B cell (primary cell): ENCODE data around the gene SLC35E2B. TPM values are rescaled to one million over a fixed set of nuclear protein-coding genes. Genes with fewer than 3 reads are reported as not detected.
"Not testable (repeated sequence)": the region's sequence is repeated elsewhere in the genome, so short reads cannot be mapped to it uniquely, and the experiment has no call there.

Source experiments
- ATAC-seq: fragments of 200-7000 bp; cut with Tn5 transposase; one replicate; pipeline ENCODE4 v1.10.0; 2021; ENCODE audit warnings: low read depth, mild to moderate bottlenecking, moderate number of reproducible peaks, moderate library complexity
- CTCF ChIA-PET: fragments of 350-600 bp; sonication (Branson Sonifier 250); formaldehyde crosslinking; loops from one replicate; lab custom pipeline; 2021; ENCODE audit warnings: antibody characterized with exemption, inconsistent platforms; lab: Charles Lee
- POLR2A ChIA-PET: fragments of 350-600 bp; sonication (Branson Sonifier 250); formaldehyde crosslinking; loops from one replicate; lab custom pipeline; 2021; ENCODE audit warnings: antibody characterized with exemption; lab: Charles Lee
- DNase-seq: peaks from one replicate; pipeline ENCODE4 v3.0.0; 2013
- H2AFZ ChIP-seq: 2 replicates; pipeline ENCODE4 v1.6.1; 2012; ENCODE audit warnings: mild to moderate bottlenecking, low read depth, low read length; ENCODE audit not compliant: insufficient read depth, poor library complexity, severe bottlenecking
- H3K27ac ChIP-seq, 2 donors: 1 replicate in 1 of 2; 2 replicates in 1 of 2; pipeline ENCODE4 v1.5.1; 2012 to 2013; ENCODE audit warnings: low read length in 2 of 2, mild to moderate bottlenecking in 2 of 2, moderate library complexity in 1 of 2
- H3K27me3 ChIP-seq, 4 experiments: fragments of 200-600 bp in 1 of 4; sonication (generic) in 1 of 4; replicated peaks in 1 of 4; 1 replicate in 2 of 4; 2 replicates in 2 of 4; pipeline versions ENCODE4 v1.6.1 to v1.7.0; 2013 to 2016; ENCODE audit warnings: low read length in 3 of 4, mild to moderate bottlenecking in 2 of 4, mixed read lengths in 1 of 4, moderate library complexity in 1 of 4; ENCODE audit not compliant: insufficient read depth in 4 of 4, control insufficient read depth in 3 of 4; ENCODE audit errors: control extremely low read depth in 1 of 4
- H3K36me3 ChIP-seq, 2 experiments: replicated peaks in 1 of 2; 1 replicate in 1 of 2; 2 replicates in 1 of 2; pipeline versions ENCODE4 v1.6.1 to v1.7.1; 2013; ENCODE audit warnings: low read length in 1 of 2; ENCODE audit not compliant: insufficient read depth in 2 of 2, control insufficient read depth in 1 of 2; ENCODE audit errors: control extremely low read depth in 1 of 2, extremely low read depth in 1 of 2
- H3K4me1 ChIP-seq, 2 donors: fragments of 200-600 bp in 1 of 2; sonication (generic) in 1 of 2; 1 replicate in 1 of 2; 2 replicates in 1 of 2; pipeline versions ENCODE4 v1.5.1 to v1.6.1; 2013 to 2017; ENCODE audit warnings: low read length in 2 of 2; ENCODE audit not compliant: control insufficient read depth in 2 of 2, insufficient read depth in 2 of 2
- H3K4me2 ChIP-seq: replicated peaks from 2 replicates; pipeline ENCODE3; 2012; ENCODE audit warnings: mild to moderate bottlenecking, low read depth, low read length; ENCODE audit not compliant: poor library complexity, severe bottlenecking
- H3K4me3 ChIP-seq, 5 experiments: fragments of 200-600 bp in 1 of 5; sonication (generic) in 1 of 5; 1 replicate in 3 of 5; 2 replicates in 2 of 5; pipeline versions ENCODE4 v1.5.1 to v1.7.0; 2011 to 2016; ENCODE audit warnings: low read length in 4 of 5, mild to moderate bottlenecking in 4 of 5, low read depth in 2 of 5, control low read depth in 1 of 5, moderate library complexity in 1 of 5; ENCODE audit not compliant: insufficient read depth in 1 of 5; ENCODE audit errors: control extremely low read depth in 1 of 5, extremely low read depth in 1 of 5
- H3K79me2 ChIP-seq: fragments of 200-600 bp; sonication (generic); one replicate; pipeline ENCODE4 v1.6.0; 2016; ENCODE audit warnings: low read length; ENCODE audit not compliant: control insufficient read depth, insufficient read depth
- H3K9ac ChIP-seq: fragments of 200-600 bp; sonication (generic); 2 replicates; pipeline ENCODE4 v1.6.1; 2017; ENCODE audit warnings: mild to moderate bottlenecking, low read length, moderate library complexity
- H3K9me3 ChIP-seq, 3 donors: one replicate each; pipeline versions ENCODE4 v1.6.1 to v1.7.1; 2013; ENCODE audit warnings: low read length in 2 of 3; ENCODE audit not compliant: control insufficient read depth in 2 of 3, insufficient read depth in 1 of 3; ENCODE audit errors: control extremely low read depth in 1 of 3
- H4K20me1 ChIP-seq: 2 replicates; pipeline ENCODE4 v1.6.0; 2012; ENCODE audit warnings: mild to moderate bottlenecking, low read length; ENCODE audit not compliant: insufficient read depth, control insufficient read depth, poor library complexity, severe bottlenecking
- H3K27ac Mint-ChIP-seq: one replicate; pipeline ENCODE4 v1.8.0; 2021; ENCODE audit warnings: mixed read lengths
- H3K27me3 Mint-ChIP-seq: one replicate; pipeline ENCODE4 v1.8.0; 2021; ENCODE audit warnings: mixed read lengths
- H3K4me1 Mint-ChIP-seq: one replicate; pipeline ENCODE4 v1.8.0; 2021; ENCODE audit warnings: mixed read lengths
- H3K4me3 Mint-ChIP-seq: one replicate; pipeline ENCODE4 v1.8.0; 2021; ENCODE audit warnings: mixed read lengths
- H3K9me3 Mint-ChIP-seq: one replicate; pipeline ENCODE4 v1.8.0; 2022; ENCODE audit warnings: mixed read lengths; ENCODE audit not compliant: insufficient read depth
- EZH2 ChIP-seq: IDR thresholded peaks from 2 replicates; pipeline ENCODE4 v1.6.1; 2012; ENCODE audit warnings: borderline replicate concordance, low read depth, mild to moderate bottlenecking, moderate library complexity, low read length; ENCODE audit not compliant: insufficient read depth, poor library complexity, severe bottlenecking
- WGBS: methylation state at CpG from one replicate; pipeline ENCODE4 v1.1.5; 2013; ENCODE audit warnings: missing lambda C conversion rate; ENCODE audit not compliant: insufficient coverage; 5-methylcytosine and 5-hydroxymethylcytosine counted together
- intact Hi-C: fragments of 100-400 bp; cut with micrococcal nuclease; formaldehyde crosslinking; loops from one replicate; pipeline ENCODE4 v1.10.0; 2022
- polyA plus RNA-seq: library from polyadenylated mRNA; depleted of rRNA; stranded (reverse); fragments of >200 nt; gene quantifications from 2 replicates; pipeline ENCODE4 v1.2.3, GENCODE V29; 2012
- total RNA-seq, 2 donors: library from RNA; stranded (reverse); fragments of 120-200 nt in 1 of 2; gene quantifications; 1 replicate in 1 of 2; 2 replicates in 1 of 2; pipeline versions ENCODE4 v1.2.3 to v1.2.4, GENCODE V29; 2013 to 2022
- TF ChIP-seq, protein P1 (sequence below): fragments of 200-600 bp; IDR thresholded peaks from one replicate; pipeline ENCODE4 v1.8.0; 2022; ENCODE audit warnings: antibody characterized with exemption, mild to moderate bottlenecking

SLC35E2B gene
- total and polyA plus RNA-seq, 2 donors (not counting 1 experiment from before 2014, with no cell fraction given): 64.4 to 107 TPM

DNA sequence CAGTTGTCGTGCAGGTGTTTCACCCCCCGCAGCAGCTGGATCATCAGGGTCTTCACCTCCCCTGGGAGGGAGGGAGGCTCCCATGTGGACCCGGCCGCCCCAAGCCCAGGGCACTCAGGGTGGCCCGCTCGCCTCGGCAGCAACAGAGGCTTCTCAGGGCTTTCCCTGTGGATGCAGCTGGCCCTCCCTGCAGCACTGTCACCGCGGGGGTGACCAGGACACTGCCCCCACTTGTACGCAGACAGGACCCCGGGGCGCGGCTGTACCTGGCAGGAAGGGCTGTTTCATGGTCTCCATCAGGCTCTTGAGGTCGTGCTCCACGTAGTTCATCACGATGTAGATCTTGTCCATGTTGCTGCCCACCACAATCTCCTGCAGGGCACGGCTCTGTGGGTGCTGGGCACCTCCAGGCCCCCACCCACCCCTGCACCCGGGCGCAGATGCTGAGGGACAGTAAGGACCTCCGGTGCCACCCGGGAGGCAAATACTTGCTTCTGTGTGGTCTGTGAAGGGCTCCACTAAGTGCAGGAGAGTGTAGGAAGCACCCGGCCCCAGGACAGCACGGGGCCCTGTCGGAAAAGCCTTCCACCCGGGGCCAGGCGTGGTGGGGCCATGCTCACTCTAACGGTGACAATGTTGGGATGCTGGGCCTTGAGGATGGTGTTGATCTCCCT lies 11.8 kb upstream of the SLC35E2B start:
- H3K27ac Mint-ChIP-seq, H3K27me3 ChIP-seq, POLR2A ChIA-PET, H4K20me1 ChIP-seq, H3K9me3 ChIP-seq, H3K9me3 Mint-ChIP-seq, intact Hi-C loops, H2AFZ ChIP-seq, H3K79me2 ChIP-seq, CTCF ChIA-PET, H3K4me1 ChIP-seq, H3K27me3 Mint-ChIP-seq, DNase-seq, H3K4me3 Mint-ChIP-seq, H3K4me3 ChIP-seq, H3K27ac ChIP-seq, H3K9ac ChIP-seq, ATAC-seq, H3K4me1 Mint-ChIP-seq, H3K4me2 ChIP-seq: not testable (repeated sequence)
- WGBS: 92% methylated on average over 18 of the region's 27 CpGs
- peaks cover 0 to 12% of the 10 kb centered on the region in 2 experiments for H3K36me3 ChIP-seq

DNA sequence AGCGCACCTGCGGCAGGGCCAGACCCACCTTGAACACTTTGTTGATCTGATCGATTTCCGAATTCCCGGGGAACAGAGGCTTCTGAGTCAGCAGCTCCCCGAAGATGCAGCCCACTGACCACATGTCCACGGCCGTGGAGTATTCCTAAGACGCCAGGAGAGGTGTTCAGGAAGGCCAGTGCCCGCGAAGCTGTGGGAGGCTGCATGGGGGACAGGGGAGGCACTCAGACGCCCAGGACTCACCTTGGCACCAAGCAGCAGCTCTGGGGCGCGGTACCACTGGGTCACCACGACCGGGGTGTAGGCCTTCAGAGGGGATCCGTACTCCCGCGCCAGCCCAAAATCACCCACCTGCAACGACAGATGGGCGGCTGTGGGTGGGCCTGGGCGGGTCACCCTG lies 11.2 kb upstream of the SLC35E2B start:
- H3K27me3 ChIP-seq: no peaks in the 10 kb centered on the region
- no peaks in the 10 kb centered on the region for H3K9me3 ChIP-seq
- 97% methylated on average over 12 of the region's 22 CpGs for WGBS
- intact Hi-C loops: no loop called here
- Mint-ChIP-seq H3K4me1 (no peaks in the 10 kb centered on the region), H3K27ac (no peak overlapping the region), H3K9me3 (no peaks in the 10 kb centered on the region), H3K27me3 (no peaks in the 10 kb centered on the region), H3K4me3 (no peak overlapping the region)
- no peak overlapping the region for H3K4me2 ChIP-seq
- no peak for TF ChIP-seq EZH2
- TF ChIP-seq, protein P1, sequence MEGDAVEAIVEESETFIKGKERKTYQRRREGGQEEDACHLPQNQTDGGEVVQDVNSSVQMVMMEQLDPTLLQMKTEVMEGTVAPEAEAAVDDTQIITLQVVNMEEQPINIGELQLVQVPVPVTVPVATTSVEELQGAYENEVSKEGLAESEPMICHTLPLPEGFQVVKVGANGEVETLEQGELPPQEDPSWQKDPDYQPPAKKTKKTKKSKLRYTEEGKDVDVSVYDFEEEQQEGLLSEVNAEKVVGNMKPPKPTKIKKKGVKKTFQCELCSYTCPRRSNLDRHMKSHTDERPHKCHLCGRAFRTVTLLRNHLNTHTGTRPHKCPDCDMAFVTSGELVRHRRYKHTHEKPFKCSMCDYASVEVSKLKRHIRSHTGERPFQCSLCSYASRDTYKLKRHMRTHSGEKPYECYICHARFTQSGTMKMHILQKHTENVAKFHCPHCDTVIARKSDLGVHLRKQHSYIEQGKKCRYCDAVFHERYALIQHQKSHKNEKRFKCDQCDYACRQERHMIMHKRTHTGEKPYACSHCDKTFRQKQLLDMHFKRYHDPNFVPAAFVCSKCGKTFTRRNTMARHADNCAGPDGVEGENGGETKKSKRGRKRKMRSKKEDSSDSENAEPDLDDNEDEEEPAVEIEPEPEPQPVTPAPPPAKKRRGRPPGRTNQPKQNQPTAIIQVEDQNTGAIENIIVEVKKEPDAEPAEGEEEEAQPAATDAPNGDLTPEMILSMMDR: no peak
- H3K27ac ChIP-seq: no peak overlapping the region
- H2AFZ ChIP-seq: no peak overlapping the region
- POLR2A ChIA-PET: no interaction called here
- no peak overlapping the region for H3K9ac ChIP-seq
- H4K20me1 ChIP-seq: no peaks in the 10 kb centered on the region
- no peak for ATAC-seq
- no peak overlapping the region for H3K4me3 ChIP-seq
- peaks cover 0 to 12% of the 10 kb centered on the region in 2 experiments for H3K36me3 ChIP-seq
- CTCF ChIA-PET: no interaction called here
- DNase-seq: no peak
- no peaks in the 10 kb centered on the region for H3K79me2 ChIP-seq
- no peaks in the 10 kb centered on the region for H3K4me1 ChIP-seq

DNA sequence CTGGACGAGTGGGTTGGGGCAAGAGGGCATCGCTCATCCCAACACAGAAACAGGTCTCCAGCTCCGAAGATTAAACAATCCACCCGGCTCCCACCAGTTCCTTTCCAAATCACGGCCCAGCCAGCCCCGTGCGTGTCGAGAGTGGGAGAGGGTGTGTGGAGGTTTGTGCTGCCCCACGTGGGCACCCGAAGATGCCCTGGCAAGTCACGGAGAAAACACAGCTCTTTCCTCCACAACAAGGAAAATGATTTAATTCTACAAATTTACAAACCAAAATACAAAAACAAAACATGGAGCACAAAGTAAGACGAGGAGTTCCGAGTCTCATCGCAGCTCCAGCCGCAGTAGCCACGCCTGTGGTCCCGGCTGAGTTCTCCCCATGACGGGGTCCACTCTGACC lies 9.9 kb upstream of the SLC35E2B start:
- H3K4me1 Mint-ChIP-seq, H3K27ac Mint-ChIP-seq, H3K4me1 ChIP-seq, POLR2A ChIA-PET, CTCF ChIA-PET, ATAC-seq, H3K27me3 ChIP-seq, H3K9ac ChIP-seq, H3K79me2 ChIP-seq, H3K9me3 Mint-ChIP-seq, DNase-seq, H2AFZ ChIP-seq, H3K27ac ChIP-seq, H3K4me3 ChIP-seq, H3K4me2 ChIP-seq, H3K27me3 Mint-ChIP-seq, H3K9me3 ChIP-seq, intact Hi-C loops, H3K4me3 Mint-ChIP-seq, H4K20me1 ChIP-seq: not testable (repeated sequence)
- peaks cover 0 to 12% of the 10 kb centered on the region in 2 experiments for H3K36me3 ChIP-seq
- WGBS: no CpG with 5 or more reads among the region's 18 CpGs
